ENCODE data around the gene AMBP.

AMBP gene

GRCh38 chr9:114078021-114078780, at the start of gene AMBP:
AMBP (minus strand) TSS chr9:114078300; CDS start chr9:114078209, 91 bp downstream.
- peak; percentile 20 for DNase-seq

- peak; percentile 36 for DNase-seq
Observed at GRCh38 chr9:114126247-114127060, 48.4 kb upstream of the AMBP start.

DNA sequence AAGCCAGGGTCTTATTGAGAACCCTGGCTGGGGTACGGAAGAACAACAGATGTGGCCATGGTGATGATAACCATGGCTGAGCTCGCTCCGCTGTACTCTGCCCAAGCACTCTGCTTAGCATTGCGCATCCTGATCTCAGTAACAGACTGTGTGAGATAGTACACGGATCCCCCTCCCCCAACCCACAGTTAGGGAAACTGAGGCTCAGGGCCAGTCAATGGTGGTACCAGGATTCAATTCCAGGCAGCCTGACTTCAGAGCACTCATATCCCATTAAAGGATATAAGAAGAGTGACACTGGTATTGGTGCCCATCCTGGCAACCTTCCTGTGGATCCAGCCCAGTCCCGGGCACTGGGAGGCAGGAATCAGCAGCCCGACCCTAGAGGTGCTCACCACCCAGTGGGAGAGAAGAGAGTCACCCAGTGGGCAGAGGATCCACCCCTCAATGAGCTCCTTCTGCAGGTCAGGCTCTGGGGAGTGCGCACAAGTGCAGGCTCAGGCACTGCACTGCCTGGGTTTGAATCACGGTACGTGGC, 47.4 kb upstream of the AMBP start:
- DNase-seq = no peak

GRCh38 chr9:114124666-114125475, 46.8 kb upstream of the AMBP start:
- no peak for DNase-seq

DNA sequence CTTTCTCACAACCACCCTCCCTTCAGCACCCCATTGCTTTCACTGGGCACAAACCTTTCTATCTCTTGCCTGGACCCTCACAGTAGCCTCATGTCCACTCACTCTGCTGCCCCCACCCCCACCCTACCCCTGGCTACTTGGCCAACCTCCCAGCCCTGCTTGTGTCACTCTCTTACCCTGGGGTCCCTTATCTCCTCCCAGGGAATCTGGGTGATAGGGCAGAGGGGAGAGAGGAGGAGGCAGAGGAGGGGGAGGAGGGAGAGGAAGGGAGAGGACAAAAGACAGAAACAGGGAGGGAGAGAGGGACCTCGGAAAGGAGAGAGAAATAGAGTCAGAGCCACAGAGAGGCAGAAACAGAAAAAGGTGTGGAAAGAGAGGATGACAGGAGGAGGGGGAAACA, 46.0 kb upstream of the AMBP start:
- DNase-seq = no peak

DNA sequence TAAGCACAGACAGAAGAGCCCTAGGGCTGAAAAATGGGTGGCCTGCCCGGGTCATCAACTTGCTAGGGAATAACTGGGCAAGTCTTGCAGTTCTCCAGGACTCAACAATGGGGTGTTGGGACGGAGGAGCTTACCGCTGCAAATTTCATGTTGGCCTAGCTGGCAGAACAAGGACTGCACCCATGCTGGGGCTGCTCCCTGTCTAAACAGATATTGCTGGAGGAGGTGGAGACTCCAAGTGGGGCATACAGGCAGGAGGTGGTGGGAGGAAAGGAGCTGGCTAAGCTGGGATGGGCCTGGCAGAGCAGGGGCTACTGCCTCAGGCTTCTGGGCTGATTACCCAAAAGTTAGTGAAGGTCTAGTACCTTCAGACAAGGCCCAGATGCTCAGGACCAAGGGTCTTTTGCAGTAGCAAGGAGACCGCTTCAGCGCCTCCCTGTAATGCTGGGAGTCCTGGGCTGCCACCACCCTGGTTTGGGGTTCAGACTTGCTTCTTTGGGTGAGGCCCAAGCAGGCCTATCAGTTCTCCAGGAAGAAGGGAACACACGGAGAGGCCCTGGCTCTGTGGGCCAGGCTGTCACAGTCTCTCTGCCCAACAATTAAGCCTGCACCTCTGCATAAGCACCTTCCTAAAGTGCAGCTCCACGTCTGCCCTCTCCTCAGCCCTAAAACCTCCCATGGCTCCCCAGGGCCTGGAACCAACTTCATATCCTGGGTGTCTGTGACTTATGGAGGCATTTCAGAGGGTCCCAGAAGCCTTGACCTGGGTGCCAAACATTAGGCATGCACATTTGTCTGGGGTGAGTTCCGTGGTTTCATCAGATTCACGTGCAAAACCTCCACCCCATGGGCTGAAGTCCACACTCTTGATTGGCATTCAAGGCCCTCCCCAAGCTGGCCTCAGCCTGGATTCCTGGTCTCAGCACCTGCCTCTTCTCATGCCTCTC, 45.2 kb upstream of the AMBP start:
- DNase-seq = no peak

- DNase-seq = no peak
Observed at GRCh38 chr9:114122136-114123027, 44.3 kb upstream of the AMBP start.

GRCh38 chr9:114121227-114122135, 43.4 kb upstream of the AMBP start:
- peak; percentile 63 for DNase-seq

GRCh38 chr9:114120192-114121014, 42.3 kb upstream of the AMBP start:
- DNase-seq = no peak

DNA sequence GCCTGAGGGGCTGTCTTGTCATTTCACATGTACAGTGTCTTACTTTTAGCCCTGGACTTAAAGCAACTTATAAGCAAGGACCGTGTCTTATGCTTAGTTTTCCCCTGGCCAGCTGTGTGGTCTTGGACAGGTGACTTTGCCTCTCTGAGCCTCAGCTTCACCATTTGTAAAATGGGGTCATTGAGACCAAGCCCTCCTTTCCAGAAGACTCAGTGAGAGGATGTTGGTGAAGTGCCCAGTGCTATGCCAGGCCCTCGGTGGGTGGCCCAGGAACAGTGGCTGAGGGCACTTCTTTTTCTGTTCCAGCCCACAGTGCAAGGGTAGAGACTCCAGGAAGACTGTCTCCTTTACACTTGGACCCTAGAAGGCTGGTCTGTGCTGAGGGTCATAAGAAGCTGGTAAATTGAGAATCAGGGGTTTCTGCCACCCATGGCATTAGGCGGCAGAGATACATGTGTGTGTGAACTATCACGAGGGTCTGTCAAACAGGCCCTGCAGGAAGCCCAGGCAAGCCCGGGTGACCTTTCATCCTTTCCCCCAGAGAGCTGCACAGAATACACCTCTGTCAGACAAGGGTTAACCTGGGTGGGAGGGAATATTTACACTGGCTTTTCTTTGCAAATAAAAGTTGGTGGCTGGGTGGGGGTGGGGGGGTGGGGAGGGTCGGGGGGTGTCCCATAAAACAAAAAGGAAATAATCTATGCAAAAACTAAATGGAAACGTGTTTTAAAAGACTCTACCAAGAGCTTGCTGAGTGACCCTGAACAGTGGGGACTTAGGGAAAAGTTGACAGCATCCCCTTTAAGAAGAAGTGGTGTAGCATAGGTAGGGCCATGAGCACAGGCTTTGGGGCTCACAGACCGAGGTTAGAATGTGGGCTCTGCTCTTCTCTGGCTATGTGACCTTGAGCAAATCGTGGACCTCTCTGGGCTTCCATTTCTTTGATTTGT, 41.4 kb upstream of the AMBP start:
- no peak for DNase-seq

DNA sequence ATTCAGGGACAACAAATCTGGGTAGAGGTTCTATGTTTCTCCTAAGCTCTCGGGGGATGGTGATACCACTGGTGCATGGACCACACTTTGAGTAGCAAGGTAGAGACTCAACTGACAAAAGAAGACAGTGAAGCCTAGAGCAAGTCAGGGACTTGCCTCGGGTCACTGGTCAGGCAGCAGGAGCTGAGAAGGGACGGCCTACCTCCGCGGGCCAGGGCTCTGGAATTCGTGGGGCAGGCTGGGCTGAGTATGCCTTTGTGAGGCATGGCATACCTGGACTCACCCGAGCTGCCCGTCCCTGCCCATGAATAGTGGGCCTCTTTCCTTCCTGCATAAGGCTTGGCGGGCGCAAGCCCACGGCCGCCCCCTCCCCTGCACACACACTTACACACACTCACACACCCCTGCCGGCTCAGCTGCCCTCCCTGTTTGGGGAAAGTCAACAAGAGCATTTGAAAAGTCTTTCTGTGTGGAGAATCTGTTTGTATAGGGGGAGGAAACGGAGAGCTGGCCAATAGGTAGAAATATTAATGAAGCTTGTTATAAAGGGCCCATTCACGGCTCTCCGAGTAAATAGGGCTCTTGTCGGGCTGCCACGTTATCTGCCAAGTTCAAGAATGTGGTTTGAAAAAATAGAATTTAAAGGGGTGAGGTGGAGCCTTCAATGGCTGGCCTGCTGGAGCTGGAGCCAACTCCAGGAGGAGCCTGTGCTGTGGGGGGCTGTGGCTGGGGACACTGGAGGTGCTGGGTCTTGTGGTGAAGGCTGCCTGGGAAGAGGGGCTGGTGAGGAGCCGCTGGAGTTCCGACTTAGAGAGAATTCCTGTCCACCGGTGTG, 40.1 kb upstream of the AMBP start:
- DNase-seq = peak; percentile 67

DNA sequence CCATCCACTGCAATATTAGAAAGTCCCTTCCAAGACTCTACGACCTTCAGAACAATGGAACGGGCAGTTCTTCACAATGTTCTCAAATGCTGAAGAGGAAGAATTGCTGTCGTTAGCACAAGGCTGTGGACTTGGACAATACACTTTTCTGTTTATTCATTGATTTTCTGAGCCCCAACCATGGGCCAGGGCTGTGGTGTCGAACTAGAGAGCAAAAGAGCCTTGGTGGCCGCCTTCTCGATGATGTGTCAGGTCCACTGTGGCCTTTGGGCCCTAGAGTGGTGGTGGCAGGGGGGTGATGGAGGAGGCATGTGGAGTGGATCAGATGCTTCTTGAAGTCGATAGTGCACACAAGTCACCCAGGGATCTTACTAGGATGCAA, 39.5 kb upstream of the AMBP start:
- DNase-seq = peak; percentile 14

- DNase-seq = peak; percentile 53
Observed at GRCh38 chr9:114116126-114116747, 38.1 kb upstream of the AMBP start.

GRCh38 chr9:114115654-114116125, 37.6 kb upstream of the AMBP start:
- no peak for DNase-seq

DNA sequence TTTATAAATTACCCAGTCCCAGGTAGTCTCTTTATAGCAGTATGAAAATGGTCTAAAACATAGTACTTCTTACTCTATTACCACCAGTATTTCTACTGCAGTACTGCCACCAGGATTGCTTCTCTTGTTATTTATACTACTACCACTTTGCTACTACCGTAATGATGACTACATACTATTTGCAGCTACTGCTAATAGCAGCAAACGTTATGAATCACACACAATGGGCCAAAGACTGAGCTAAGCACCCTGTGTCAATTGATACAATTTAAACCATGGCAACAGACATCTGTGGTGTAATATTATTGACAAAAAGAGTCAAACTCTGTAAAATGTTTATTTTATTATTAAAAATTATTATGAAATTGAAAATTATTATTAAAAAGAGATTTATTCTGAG, 36.3 kb upstream of the AMBP start:
- DNase-seq = peak; percentile 10
